SU-DHL-6 (cell line): Measurements from ENCODE around the gene PHLDB1.

Experiments
- CTCF ChIP-seq: fragments of 200-600 bp; sonication (generic); IDR thresholded peaks from one replicate; pipeline ENCODE4 v1.5.1; 2017; ENCODE audit warnings: antibody characterized with exemption, mild to moderate bottlenecking, low read length, moderate library complexity; ENCODE audit not compliant: insufficient read depth, poor library complexity, severe bottlenecking
- EZH2phosphoT487 ChIP-seq: fragments of 200-600 bp; sonication (generic), shearing (Covaris generic); conservative IDR thresholded peaks from 2 replicates; pipeline ENCODE4 v1.6.1; 2018; ENCODE audit warnings: mild to moderate bottlenecking, antibody characterized with exemption, low read length, moderate library complexity, mixed read lengths

GRCh38 chr11:118608360-118609227, 1.2 kb downstream of the PHLDB1 start:
- TF ChIP-seq CTCF (no peak), EZH2phosphoT487 (no peak)
